PC-9 (cell line): ENCODE results near the gene SORD. TPM values are rescaled to one million over a fixed set of nuclear protein-coding genes. Genes with fewer than 3 reads are reported as not detected.
A peak's percentile ranks its signal among the peaks of the same experiment; 100 is the strongest.
"Not testable (repeated sequence)": the region's sequence is repeated elsewhere in the genome, so short reads cannot be mapped to it uniquely, and the experiment has no call there.

Experiments
- Bru-seq: library from RNA; stranded (reverse); fragments of 400-500 nt; gene quantifications from one replicate; lab custom pipeline; 2021; lab: Mats Ljungman, UMichigan
- BruChase-seq, 2 experiments: library from RNA; stranded (reverse); fragments of 400-500 nt; gene quantifications; one replicate each; lab custom pipeline; 2021; lab: Mats Ljungman, UMichigan
- BruUV-seq: library from RNA; stranded (reverse); fragments of 400-500 nt; replicated peaks from 2 replicates; lab custom pipeline; 2021; lab: Mats Ljungman, UMichigan
- CTCF ChIA-PET: fragments of 300-600 bp; sonication (Branson Sonifier 250); formaldehyde crosslinking; loops from one replicate; lab custom pipeline; 2022; ENCODE audit warnings: antibody characterized with exemption; lab: Charles Lee
- POLR2A ChIA-PET: fragments of 300-600 bp; sonication (Branson Sonifier 250); formaldehyde crosslinking; loops from one replicate; lab custom pipeline; 2022; ENCODE audit warnings: antibody characterized with exemption; ENCODE audit not compliant: unreplicated experiment; lab: Charles Lee
- DNase-seq, 2 experiments: peaks; one replicate each; pipeline versions ENCODE4 v3.0.0 to v3.0.0-alpha.2; 2015 to 2022; ENCODE audit warnings: mixed read lengths in 1 of 2
- H2AFZ ChIP-seq: fragments of 200-600 bp; sonication (generic); 2 replicates; pipeline ENCODE4 v1.8.1; 2017; ENCODE audit warnings: antibody characterized with exemption
- H3F3A ChIP-seq: fragments of 200-600 bp; sonication (generic); 2 replicates; pipeline ENCODE4 v1.8.1; 2017; ENCODE audit warnings: antibody characterized with exemption, mild to moderate bottlenecking, low read depth; ENCODE audit not compliant: insufficient read depth
- H3K27ac ChIP-seq: fragments of 200-600 bp; sonication (generic); 2 replicates; pipeline ENCODE4 v1.6.1; 2016; ENCODE audit warnings: mixed run types
- H3K27me3 ChIP-seq: fragments of 200-600 bp; sonication (generic); 2 replicates; pipeline ENCODE4 v1.6.1; 2016; ENCODE audit warnings: low read depth, mixed run types; ENCODE audit not compliant: insufficient read depth
- H3K36me3 ChIP-seq: fragments of 200-600 bp; sonication (generic); 2 replicates; pipeline ENCODE4 v1.6.1; 2016; ENCODE audit warnings: low read depth, mixed run types
- H3K4me1 ChIP-seq: fragments of 200-600 bp; sonication (generic); replicated peaks from 2 replicates; pipeline ENCODE4 v1.6.1; 2016; ENCODE audit warnings: mixed run types; ENCODE audit not compliant: insufficient read depth
- H3K4me2 ChIP-seq: fragments of 200-600 bp; sonication (generic); 2 replicates; pipeline ENCODE4 v1.6.1; 2017; ENCODE audit warnings: mixed run types
- H3K4me3 ChIP-seq: fragments of 200-600 bp; sonication (generic); 2 replicates; pipeline ENCODE4 v1.6.1; 2016; ENCODE audit warnings: mixed run types
- H3K79me2 ChIP-seq: fragments of 200-600 bp; sonication (generic); 2 replicates; pipeline ENCODE4 v1.6.1; 2017; ENCODE audit warnings: low read depth, mixed run types
- H3K9me2 ChIP-seq: fragments of 200-600 bp; sonication (generic); 2 replicates; pipeline ENCODE4 v1.8.1; 2017; ENCODE audit warnings: mild to moderate bottlenecking; ENCODE audit not compliant: insufficient read depth
- H3K9me3 ChIP-seq: fragments of 200-600 bp; sonication (generic); 2 replicates; pipeline ENCODE4 v1.8.1; 2016; ENCODE audit warnings: low read depth; ENCODE audit not compliant: insufficient read depth
- H4K20me1 ChIP-seq: fragments of 200-600 bp; sonication (generic); 2 replicates; pipeline ENCODE4 v1.8.1; 2017; ENCODE audit not compliant: insufficient read depth
- CTCF ChIP-seq: fragments of 200-600 bp; sonication (generic); conservative IDR thresholded peaks from 2 replicates; pipeline ENCODE4 v1.6.1; 2017; ENCODE audit warnings: mixed run types, antibody characterized with exemption, mild to moderate bottlenecking, moderate library complexity
- EZH2 ChIP-seq: fragments of 200-600 bp; sonication (generic); IDR thresholded peaks from 2 replicates; pipeline ENCODE4 v1.8.0; 2017; ENCODE audit warnings: antibody characterized with exemption, low read depth
- intact Hi-C: fragments of 100-400 bp; cut with micrococcal nuclease; formaldehyde crosslinking; loops from one replicate; pipeline ENCODE4 v1.10.0; 2022; ENCODE audit not compliant: unreplicated experiment
- long read RNA-seq: library from polyadenylated mRNA; stranded (forward); transcript quantifications from one replicate; pipeline ENCODE4 v2.0.0, GENCODE V29; 2022
- total RNA-seq: library from RNA; stranded (reverse); gene quantifications from 2 replicates; pipeline ENCODE4 v1.2.3, GENCODE V29; 2021

SORD gene
- total RNA-seq (66.4 and 69.6 TPM in 2 replicates), Bru-seq, nascent RNA (percentile 62 among the genes with signal in this experiment), BruChase-seq, experiment 1, labeled RNA remaining after a 2-hour chase (percentile 51 among the genes with signal in this experiment), BruChase-seq, experiment 2, labeled RNA remaining after a 6-hour chase (percentile 62 among the genes with signal in this experiment)
- long read RNA-seq, full-length matches to known transcripts = 145 of 167 reads
- long read RNA-seq, partial matches to known transcripts = 5 of 167 reads
- long read RNA-seq, other reads (novel, unspliced or antisense) = 17 of 167 reads

GRCh38 chr15:45022871-45023658 lies at the start of gene SORD:
TSS of gene SORD (plus strand) at chr15:45023195. CDS start at chr15:45023284, 89 bp downstream.
- DNase-seq = peak; percentile 64 to 91
- Histone ChIP-seq H4K20me1 (no peaks in the 10 kb centered on the region), H3K4me2 (peak within 1 kb of the TSS; percentile 95), H3K9me3 (no peaks in the 10 kb centered on the region), H2AFZ (peak within 1 kb of the TSS; percentile 94), H3K9me2 (no peaks in the 10 kb centered on the region), H3K79me2 (no peaks in the 10 kb centered on the region), H3K27ac (0 out of 2 replicates have a peak within 1 kb of the TSS, but pooled peaks have one; percentile 24), H3K4me3 (peak within 1 kb of the TSS; percentile 77), H3K27me3 (peaks cover 4% of the 10 kb centered on the region; the same call in 1 of the 2 replicates), H3K36me3 (no peaks in the 10 kb centered on the region), H3F3A (no peaks in the 10 kb centered on the region), H3K4me1 (peaks cover 11% of the 10 kb centered on the region)
- no TSS peak for BruUV-seq
- ChIA-PET POLR2A (interaction anchor here (0.5 to 0.6 kb wide), 3 partner anchors 20 to 95 kb away, joined by 3 to 4 read pairs (median 3); no protein-coding TSS in a partner anchor), CTCF (no interaction called here)
- TF ChIP-seq EZH2 = no peak
- no peak for TF ChIP-seq CTCF
- intact Hi-C loops = no loop called here

GRCh38 chr15:44976183-44976582 lies 46.8 kb upstream of the SORD start:
- POLR2A ChIA-PET, H3K9me2 ChIP-seq, BruUV-seq, H3K9me3 ChIP-seq, H3K4me1 ChIP-seq, intact Hi-C loops, H3K4me2 ChIP-seq, H2AFZ ChIP-seq, H3K27me3 ChIP-seq, H3F3A ChIP-seq, H4K20me1 ChIP-seq, DNase-seq, CTCF ChIA-PET, H3K27ac ChIP-seq, H3K36me3 ChIP-seq, H3K4me3 ChIP-seq, H3K79me2 ChIP-seq: not testable (repeated sequence)

- H3K36me3 ChIP-seq, H3K79me2 ChIP-seq, H3K4me2 ChIP-seq, POLR2A ChIA-PET, DNase-seq, H4K20me1 ChIP-seq, CTCF ChIA-PET, BruUV-seq, H3K27me3 ChIP-seq, H3K4me1 ChIP-seq, H2AFZ ChIP-seq, H3K4me3 ChIP-seq, H3K9me3 ChIP-seq, H3K9me2 ChIP-seq, H3F3A ChIP-seq, H3K27ac ChIP-seq, intact Hi-C loops: not testable (repeated sequence)
Observed at GRCh38 chr15:44977781-44978180, 45.2 kb upstream of the SORD start.

- POLR2A ChIA-PET = interaction anchor here (0.6 kb wide), 1 partner anchor 24 kb away, joined by 6 read pairs; no protein-coding TSS in a partner anchor
- H3K79me2 ChIP-seq, H4K20me1 ChIP-seq, intact Hi-C loops, CTCF ChIA-PET, H3K36me3 ChIP-seq, H3F3A ChIP-seq, DNase-seq, H2AFZ ChIP-seq, H3K27ac ChIP-seq, H3K27me3 ChIP-seq, H3K4me1 ChIP-seq, H3K9me2 ChIP-seq, H3K9me3 ChIP-seq, BruUV-seq, H3K4me2 ChIP-seq, H3K4me3 ChIP-seq: not testable (repeated sequence)
Observed at GRCh38 chr15:44979617-44980339, 43.2 kb upstream of the SORD start.

GRCh38 chr15:44984144-44984543 lies 38.9 kb upstream of the SORD start:
- H3K9me2 ChIP-seq, H3K27me3 ChIP-seq, H3K27ac ChIP-seq, H4K20me1 ChIP-seq, H3K4me1 ChIP-seq, H3K79me2 ChIP-seq, BruUV-seq, intact Hi-C loops, H3K4me3 ChIP-seq, H3K9me3 ChIP-seq, POLR2A ChIA-PET, H3K4me2 ChIP-seq, H3K36me3 ChIP-seq, DNase-seq, CTCF ChIA-PET, H2AFZ ChIP-seq, H3F3A ChIP-seq: not testable (repeated sequence)
